Measurements from ENCODE around the gene AOC3. TPM values are rescaled to one million over a fixed set of nuclear protein-coding genes. Genes with fewer than 3 reads are reported as not detected.

AOC3 gene
- total and polyA plus RNA-seq, 2 of the 13 experiments (the other 11 are each of a cell fraction or from before 2014, with no cell fraction given), result 8.7 to 51.7 TPM

DNA sequence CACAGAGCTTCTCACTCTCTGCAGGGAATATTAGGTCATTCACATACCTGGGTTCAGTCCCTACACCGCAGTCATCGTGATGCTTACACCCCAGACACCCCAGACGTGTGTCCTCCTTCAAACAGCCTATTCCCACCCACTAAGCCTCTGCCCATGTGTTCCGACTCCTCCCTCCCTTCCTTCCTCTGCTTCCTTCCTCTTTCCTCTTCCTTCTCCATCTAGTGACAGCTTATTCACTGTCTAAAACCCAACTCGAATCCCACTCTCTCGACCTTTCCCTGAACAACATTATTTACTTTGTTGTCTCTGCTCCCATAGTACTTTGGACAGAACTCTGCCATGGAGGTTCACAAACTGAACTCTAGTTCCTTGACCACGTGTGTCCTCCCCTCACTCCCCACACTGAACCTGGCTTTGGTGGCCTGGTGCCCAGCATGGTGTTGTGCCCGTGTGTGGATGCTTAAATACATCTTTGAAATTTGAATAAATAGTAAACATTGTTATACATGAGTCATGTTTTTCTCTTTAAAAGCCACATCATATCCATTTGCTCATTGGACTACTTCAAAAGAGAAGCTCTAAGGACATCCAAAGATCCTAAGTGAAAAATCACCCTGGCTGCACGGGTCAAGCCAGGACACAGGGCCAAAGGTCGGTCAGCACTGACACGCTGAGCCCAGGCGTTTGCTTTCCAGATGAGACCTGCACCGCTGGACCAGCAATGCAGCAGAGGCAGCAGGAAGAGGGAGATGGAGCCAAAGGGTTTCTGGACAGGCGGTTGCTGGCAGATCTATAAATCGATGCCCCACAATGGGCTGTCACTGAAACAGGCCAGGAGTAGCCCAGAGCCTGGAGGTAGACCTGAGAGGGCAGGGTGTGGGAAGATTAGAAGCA lies 35.5 kb downstream of the AOC3 start (continued):
- TF ChIP-seq DZIP1 (CRISPR knock-in tag; IDR thresholded peaks at IDR 0.05), result no peak; the same call in 1 of the 2 replicates
- TF ChIP-seq, protein P1, sequence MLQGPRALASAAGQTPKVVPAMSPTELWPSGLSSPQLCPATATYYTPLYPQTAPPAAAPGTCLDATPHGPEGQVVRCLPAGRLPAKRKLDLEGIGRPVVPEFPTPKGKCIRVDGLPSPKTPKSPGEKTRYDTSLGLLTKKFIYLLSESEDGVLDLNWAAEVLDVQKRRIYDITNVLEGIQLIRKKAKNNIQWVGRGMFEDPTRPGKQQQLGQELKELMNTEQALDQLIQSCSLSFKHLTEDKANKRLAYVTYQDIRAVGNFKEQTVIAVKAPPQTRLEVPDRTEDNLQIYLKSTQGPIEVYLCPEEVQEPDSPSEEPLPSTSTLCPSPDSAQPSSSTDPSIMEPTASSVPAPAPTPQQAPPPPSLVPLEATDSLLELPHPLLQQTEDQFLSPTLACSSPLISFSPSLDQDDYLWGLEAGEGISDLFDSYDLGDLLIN (CRISPR knock-in tag; IDR thresholded peaks at IDR 0.05; ENCODE audit: borderline replicate concordance), result no peak
- TF ChIP-seq ATAD3A (CRISPR knock-in tag; IDR thresholded peaks at IDR 0.05), result no peak
- TF ChIP-seq KLF16 (CRISPR knock-in tag; IDR thresholded peaks at IDR 0.05), result peak in 1 of 2 experiments; percentile 75; a peak in 2 of 4 replicates
- TF ChIP-seq, protein P2, sequence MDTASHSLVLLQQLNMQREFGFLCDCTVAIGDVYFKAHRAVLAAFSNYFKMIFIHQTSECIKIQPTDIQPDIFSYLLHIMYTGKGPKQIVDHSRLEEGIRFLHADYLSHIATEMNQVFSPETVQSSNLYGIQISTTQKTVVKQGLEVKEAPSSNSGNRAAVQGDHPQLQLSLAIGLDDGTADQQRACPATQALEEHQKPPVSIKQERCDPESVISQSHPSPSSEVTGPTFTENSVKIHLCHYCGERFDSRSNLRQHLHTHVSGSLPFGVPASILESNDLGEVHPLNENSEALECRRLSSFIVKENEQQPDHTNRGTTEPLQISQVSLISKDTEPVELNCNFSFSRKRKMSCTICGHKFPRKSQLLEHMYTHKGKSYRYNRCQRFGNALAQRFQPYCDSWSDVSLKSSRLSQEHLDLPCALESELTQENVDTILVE (CRISPR knock-in tag; IDR thresholded peaks at IDR 0.05), result peak; percentile 15; the same call in 1 of the 2 replicates
- TF ChIP-seq ZNF318 (CRISPR knock-in tag; IDR thresholded peaks at IDR 0.05), result 0 out of 2 replicates have a peak, but pooled peaks have one; percentile 62
- 0 out of 2 replicates have a peak, but pooled peaks have one; percentile 25 for TF ChIP-seq ZNF224 (CRISPR knock-in tag; IDR thresholded peaks at IDR 0.05)
- TF ChIP-seq ZNF496 (CRISPR knock-in tag; IDR thresholded peaks at IDR 0.05; ENCODE audit: insufficient replicate concordance), result no peak
- TF ChIP-seq ZNF20 (CRISPR knock-in tag; IDR thresholded peaks at IDR 0.05), result no peak
- TF ChIP-seq ZNF557 (CRISPR knock-in tag; IDR thresholded peaks at IDR 0.05), result 0 out of 2 replicates have a peak, but pooled peaks have one; percentile 59
- no peak for TF ChIP-seq ZNF33A (CRISPR knock-in tag; IDR thresholded peaks at IDR 0.05; ENCODE audit: borderline replicate concordance)
- TF ChIP-seq CHCHD3 (CRISPR knock-in tag; IDR thresholded peaks at IDR 0.05), result no peak
- TF ChIP-seq ZNF564 (CRISPR knock-in tag; IDR thresholded peaks at IDR 0.05), result 0 out of 2 replicates have a peak, but pooled peaks have one; percentile 54
- no peak for TF ChIP-seq PLRG1 (conservative IDR thresholded peaks at IDR 0.05)
- peak; percentile 98 for TF ChIP-seq ZBTB42 (CRISPR knock-in tag; IDR thresholded peaks at IDR 0.05)

Measured in HepG2 (cell line).